HepG2 (cell line): ENCODE measurements around the gene HES3. TPM values are rescaled to one million over a fixed set of nuclear protein-coding genes. Genes with fewer than 3 reads are reported as not detected.

Experiments used
- KDM2A ChIP-seq: sonication (generic); formaldehyde crosslinking; IDR thresholded peaks from 2 replicates; pipeline ENCODE4 v1.4.0; 2020; ENCODE audit warnings: low read depth, missing genetic modification reagents, borderline replicate concordance
- ONECUT2 ChIP-seq: sonication (generic); formaldehyde crosslinking; IDR thresholded peaks from 2 replicates; pipeline ENCODE4 v1.4.0; 2020; ENCODE audit warnings: missing genetic modification reagents
- REPIN1 ChIP-seq: sonication (generic); formaldehyde crosslinking; IDR thresholded peaks from 2 replicates; pipeline ENCODE4 v1.8.0; 2022; ENCODE audit warnings: missing genetic modification reagents, low read depth, mild to moderate bottlenecking, borderline replicate concordance
- ZBTB21 ChIP-seq: sonication (generic); formaldehyde crosslinking; IDR thresholded peaks from 2 replicates; pipeline ENCODE4 v1.4.0; 2020; ENCODE audit warnings: missing genetic modification reagents
- ZNF180 ChIP-seq: sonication (generic); formaldehyde crosslinking; IDR thresholded peaks from 2 replicates; pipeline ENCODE4 v1.4.0; 2020; ENCODE audit warnings: low read depth, missing genetic modification reagents, borderline replicate concordance
- ZNF530 ChIP-seq: sonication (generic); formaldehyde crosslinking; IDR thresholded peaks from 2 replicates; pipeline ENCODE4 v1.5.0; 2020; ENCODE audit warnings: low read depth, mild to moderate bottlenecking, missing genetic modification reagents
- ZNF543 ChIP-seq: sonication (generic); formaldehyde crosslinking; IDR thresholded peaks from 2 replicates; pipeline ENCODE4 v1.4.0; 2020; ENCODE audit warnings: mild to moderate bottlenecking, missing genetic modification reagents
- ZNF547 ChIP-seq: sonication (generic); formaldehyde crosslinking; IDR thresholded peaks from 2 replicates; pipeline ENCODE4 v1.5.1; 2020; ENCODE audit warnings: mild to moderate bottlenecking, missing genetic modification reagents
- ZNF615 ChIP-seq: sonication (generic); formaldehyde crosslinking; IDR thresholded peaks from 2 replicates; pipeline ENCODE4 v1.5.0; 2020; ENCODE audit warnings: mild to moderate bottlenecking, missing genetic modification reagents, borderline replicate concordance
- ZNF660 ChIP-seq: sonication (generic); formaldehyde crosslinking; IDR thresholded peaks from 2 replicates; pipeline ENCODE4 v1.5.1; 2020; ENCODE audit warnings: mild to moderate bottlenecking, low read depth, missing genetic modification reagents, borderline replicate concordance
- ZNF7 ChIP-seq: IDR thresholded peaks from 2 replicates; pipeline ENCODE4 v1.6.1; 2016; ENCODE audit warnings: missing biosample characterization, missing genetic modification reagents
- ZNF709 ChIP-seq: sonication (generic); formaldehyde crosslinking; IDR thresholded peaks from 2 replicates; pipeline ENCODE4 v1.5.0; 2020; ENCODE audit warnings: mild to moderate bottlenecking, missing genetic modification reagents
- ZNF713 ChIP-seq: sonication (generic); formaldehyde crosslinking; IDR thresholded peaks from 2 replicates; pipeline ENCODE4 v1.4.0; 2020; ENCODE audit warnings: mild to moderate bottlenecking, missing genetic modification reagents
- polyA plus RNA-seq, 8 experiments: library from polyadenylated mRNA; depleted of rRNA in 3 of 8; stranded (reverse) in 7 of 8; unstranded in 1 of 8; fragments of >200 nt; fragmentation: Illumina TruSeq in 4 of 8; extraction: Trizol in 4 of 8; gene quantifications; 2 replicates each; pipeline versions ENCODE4 v1.2.1 to v1.2.3, GENCODE V29; 2011 to 2016; ENCODE audit warnings: low read depth in 4 of 8, missing spikeins in 1 of 8, mixed read lengths in 1 of 8; ENCODE audit not compliant: insufficient read depth in 1 of 8
- total RNA-seq, 5 experiments: library from RNA; depleted of rRNA; stranded (reverse); fragments of >200 nt; fragmentation: Illumina TruSeq; extraction: Trizol; gene quantifications; 2 replicates each; pipeline ENCODE4 v1.2.3, GENCODE V29; 2016; ENCODE audit warnings: low read depth in 1 of 5
- TF ChIP-seq, protein P1 (sequence below): sonication (generic); formaldehyde crosslinking; IDR thresholded peaks from 2 replicates; pipeline ENCODE4 v1.5.0; 2020; ENCODE audit warnings: mild to moderate bottlenecking, missing genetic modification reagents
- TF ChIP-seq, protein P2 (sequence below): sonication (generic); formaldehyde crosslinking; IDR thresholded peaks from 2 replicates; pipeline ENCODE4 v1.4.0; 2020; ENCODE audit warnings: missing genetic modification reagents
- TF ChIP-seq, protein P3 (sequence below): sonication (generic); formaldehyde crosslinking; IDR thresholded peaks from 2 replicates; pipeline ENCODE4 v1.5.1; 2020; ENCODE audit warnings: mild to moderate bottlenecking, moderate library complexity, missing genetic modification reagents
- TF ChIP-seq, protein P4 (sequence below): sonication (generic); formaldehyde crosslinking; IDR thresholded peaks from 2 replicates; pipeline ENCODE4 v1.4.0; 2020; ENCODE audit warnings: missing genetic modification reagents

The HES3 gene
- total and polyA plus RNA-seq, 2 of the 13 experiments (the other 11 are each of a cell fraction or from before 2014, with no cell fraction given) = not detected

DNA sequence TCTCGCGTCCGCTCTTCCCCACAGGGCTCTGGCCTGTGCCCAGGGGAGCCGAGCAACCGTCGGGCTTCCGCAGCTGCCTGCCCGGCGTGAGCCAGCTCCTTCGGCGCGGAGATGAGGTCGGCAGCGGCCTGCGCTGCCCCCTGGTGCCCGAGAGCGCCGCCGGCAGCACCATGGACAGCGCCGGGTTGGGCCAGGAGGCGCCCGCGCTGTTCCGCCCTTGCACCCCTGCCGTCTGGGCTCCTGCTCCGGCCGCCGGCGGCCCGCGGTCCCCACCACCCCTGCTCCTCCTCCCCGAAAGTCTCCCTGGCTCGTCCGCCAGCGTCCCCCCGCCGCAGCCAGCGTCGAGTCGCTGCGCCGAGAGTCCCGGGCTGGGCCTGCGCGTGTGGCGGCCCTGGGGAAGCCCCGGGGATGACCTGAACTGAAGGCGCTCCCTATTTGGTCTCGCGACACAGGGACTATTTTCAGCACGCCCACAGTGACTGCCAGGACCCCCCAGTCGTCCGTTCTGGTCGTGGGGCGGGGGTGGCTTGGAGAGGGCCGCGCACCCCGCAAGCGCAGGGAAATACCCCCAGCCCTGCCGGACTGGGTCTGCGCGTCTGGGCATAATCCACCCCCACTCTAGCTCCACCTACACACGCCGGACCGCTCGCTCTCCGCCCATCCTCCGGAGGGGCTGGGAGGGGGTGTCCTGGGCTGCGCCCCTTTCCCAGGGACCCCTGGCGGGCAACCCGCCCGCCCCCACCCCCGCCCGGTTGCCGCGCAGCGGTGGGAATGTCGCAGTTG is 1.3 kb downstream of the HES3 start (continued):
- TF ChIP-seq, protein P1, sequence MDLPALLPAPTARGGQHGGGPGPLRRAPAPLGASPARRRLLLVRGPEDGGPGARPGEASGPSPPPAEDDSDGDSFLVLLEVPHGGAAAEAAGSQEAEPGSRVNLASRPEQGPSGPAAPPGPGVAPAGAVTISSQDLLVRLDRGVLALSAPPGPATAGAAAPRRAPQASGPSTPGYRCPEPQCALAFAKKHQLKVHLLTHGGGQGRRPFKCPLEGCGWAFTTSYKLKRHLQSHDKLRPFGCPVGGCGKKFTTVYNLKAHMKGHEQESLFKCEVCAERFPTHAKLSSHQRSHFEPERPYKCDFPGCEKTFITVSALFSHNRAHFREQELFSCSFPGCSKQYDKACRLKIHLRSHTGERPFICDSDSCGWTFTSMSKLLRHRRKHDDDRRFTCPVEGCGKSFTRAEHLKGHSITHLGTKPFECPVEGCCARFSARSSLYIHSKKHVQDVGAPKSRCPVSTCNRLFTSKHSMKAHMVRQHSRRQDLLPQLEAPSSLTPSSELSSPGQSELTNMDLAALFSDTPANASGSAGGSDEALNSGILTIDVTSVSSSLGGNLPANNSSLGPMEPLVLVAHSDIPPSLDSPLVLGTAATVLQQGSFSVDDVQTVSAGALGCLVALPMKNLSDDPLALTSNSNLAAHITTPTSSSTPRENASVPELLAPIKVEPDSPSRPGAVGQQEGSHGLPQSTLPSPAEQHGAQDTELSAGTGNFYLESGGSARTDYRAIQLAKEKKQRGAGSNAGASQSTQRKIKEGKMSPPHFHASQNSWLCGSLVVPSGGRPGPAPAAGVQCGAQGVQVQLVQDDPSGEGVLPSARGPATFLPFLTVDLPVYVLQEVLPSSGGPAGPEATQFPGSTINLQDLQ (CRISPR knock-in tag) = peak; percentile 96
- TF ChIP-seq REPIN1 (CRISPR knock-in tag) (peak; percentile 98), ONECUT2 (CRISPR knock-in tag) (peak; percentile 82), ZNF530 (CRISPR knock-in tag) (peak; percentile 79; the same call in 1 of the 2 replicates), ZBTB21 (CRISPR knock-in tag) (peak; percentile 69; the same call in 1 of the 2 replicates), KDM2A (peak; percentile 97), ZNF660 (CRISPR knock-in tag) (peak; percentile 83; the same call in 1 of the 2 replicates), ZNF7 (CRISPR knock-in tag) (peak; percentile 75), ZNF709 (CRISPR knock-in tag) (peak; percentile 99), ZNF547 (peak; percentile 97), ZNF180 (CRISPR knock-in tag) (peak; percentile 91; the same call in 1 of the 2 replicates), ZNF615 (peak; percentile 90; the same call in 1 of the 2 replicates), ZNF713 (CRISPR knock-in tag) (no peak), ZNF543 (CRISPR knock-in tag) (peak; percentile 98)
- TF ChIP-seq, protein P2, sequence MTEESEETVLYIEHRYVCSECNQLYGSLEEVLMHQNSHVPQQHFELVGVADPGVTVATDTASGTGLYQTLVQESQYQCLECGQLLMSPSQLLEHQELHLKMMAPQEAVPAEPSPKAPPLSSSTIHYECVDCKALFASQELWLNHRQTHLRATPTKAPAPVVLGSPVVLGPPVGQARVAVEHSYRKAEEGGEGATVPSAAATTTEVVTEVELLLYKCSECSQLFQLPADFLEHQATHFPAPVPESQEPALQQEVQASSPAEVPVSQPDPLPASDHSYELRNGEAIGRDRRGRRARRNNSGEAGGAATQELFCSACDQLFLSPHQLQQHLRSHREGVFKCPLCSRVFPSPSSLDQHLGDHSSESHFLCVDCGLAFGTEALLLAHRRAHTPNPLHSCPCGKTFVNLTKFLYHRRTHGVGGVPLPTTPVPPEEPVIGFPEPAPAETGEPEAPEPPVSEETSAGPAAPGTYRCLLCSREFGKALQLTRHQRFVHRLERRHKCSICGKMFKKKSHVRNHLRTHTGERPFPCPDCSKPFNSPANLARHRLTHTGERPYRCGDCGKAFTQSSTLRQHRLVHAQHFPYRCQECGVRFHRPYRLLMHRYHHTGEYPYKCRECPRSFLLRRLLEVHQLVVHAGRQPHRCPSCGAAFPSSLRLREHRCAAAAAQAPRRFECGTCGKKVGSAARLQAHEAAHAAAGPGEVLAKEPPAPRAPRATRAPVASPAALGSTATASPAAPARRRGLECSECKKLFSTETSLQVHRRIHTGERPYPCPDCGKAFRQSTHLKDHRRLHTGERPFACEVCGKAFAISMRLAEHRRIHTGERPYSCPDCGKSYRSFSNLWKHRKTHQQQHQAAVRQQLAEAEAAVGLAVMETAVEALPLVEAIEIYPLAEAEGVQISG (CRISPR knock-in tag) = peak; percentile 94
- TF ChIP-seq, protein P3, sequence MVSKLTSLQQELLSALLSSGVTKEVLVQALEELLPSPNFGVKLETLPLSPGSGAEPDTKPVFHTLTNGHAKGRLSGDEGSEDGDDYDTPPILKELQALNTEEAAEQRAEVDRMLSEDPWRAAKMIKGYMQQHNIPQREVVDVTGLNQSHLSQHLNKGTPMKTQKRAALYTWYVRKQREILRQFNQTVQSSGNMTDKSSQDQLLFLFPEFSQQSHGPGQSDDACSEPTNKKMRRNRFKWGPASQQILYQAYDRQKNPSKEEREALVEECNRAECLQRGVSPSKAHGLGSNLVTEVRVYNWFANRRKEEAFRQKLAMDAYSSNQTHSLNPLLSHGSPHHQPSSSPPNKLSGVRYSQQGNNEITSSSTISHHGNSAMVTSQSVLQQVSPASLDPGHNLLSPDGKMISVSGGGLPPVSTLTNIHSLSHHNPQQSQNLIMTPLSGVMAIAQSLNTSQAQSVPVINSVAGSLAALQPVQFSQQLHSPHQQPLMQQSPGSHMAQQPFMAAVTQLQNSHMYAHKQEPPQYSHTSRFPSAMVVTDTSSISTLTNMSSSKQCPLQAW (CRISPR knock-in tag) = peak; percentile 52; the same call in 1 of the 2 replicates
- TF ChIP-seq, protein P4, sequence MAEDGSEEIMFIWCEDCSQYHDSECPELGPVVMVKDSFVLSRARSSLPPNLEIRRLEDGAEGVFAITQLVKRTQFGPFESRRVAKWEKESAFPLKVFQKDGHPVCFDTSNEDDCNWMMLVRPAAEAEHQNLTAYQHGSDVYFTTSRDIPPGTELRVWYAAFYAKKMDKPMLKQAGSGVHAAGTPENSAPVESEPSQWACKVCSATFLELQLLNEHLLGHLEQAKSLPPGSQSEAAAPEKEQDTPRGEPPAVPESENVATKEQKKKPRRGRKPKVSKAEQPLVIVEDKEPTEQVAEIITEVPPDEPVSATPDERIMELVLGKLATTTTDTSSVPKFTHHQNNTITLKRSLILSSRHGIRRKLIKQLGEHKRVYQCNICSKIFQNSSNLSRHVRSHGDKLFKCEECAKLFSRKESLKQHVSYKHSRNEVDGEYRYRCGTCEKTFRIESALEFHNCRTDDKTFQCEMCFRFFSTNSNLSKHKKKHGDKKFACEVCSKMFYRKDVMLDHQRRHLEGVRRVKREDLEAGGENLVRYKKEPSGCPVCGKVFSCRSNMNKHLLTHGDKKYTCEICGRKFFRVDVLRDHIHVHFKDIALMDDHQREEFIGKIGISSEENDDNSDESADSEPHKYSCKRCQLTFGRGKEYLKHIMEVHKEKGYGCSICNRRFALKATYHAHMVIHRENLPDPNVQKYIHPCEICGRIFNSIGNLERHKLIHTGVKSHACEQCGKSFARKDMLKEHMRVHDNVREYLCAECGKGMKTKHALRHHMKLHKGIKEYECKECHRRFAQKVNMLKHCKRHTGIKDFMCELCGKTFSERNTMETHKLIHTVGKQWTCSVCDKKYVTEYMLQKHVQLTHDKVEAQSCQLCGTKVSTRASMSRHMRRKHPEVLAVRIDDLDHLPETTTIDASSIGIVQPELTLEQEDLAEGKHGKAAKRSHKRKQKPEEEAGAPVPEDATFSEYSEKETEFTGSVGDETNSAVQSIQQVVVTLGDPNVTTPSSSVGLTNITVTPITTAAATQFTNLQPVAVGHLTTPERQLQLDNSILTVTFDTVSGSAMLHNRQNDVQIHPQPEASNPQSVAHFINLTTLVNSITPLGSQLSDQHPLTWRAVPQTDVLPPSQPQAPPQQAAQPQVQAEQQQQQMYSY (CRISPR knock-in tag) = peak; percentile 80
